ENCODE results near the gene ZNF148.

DNA sequence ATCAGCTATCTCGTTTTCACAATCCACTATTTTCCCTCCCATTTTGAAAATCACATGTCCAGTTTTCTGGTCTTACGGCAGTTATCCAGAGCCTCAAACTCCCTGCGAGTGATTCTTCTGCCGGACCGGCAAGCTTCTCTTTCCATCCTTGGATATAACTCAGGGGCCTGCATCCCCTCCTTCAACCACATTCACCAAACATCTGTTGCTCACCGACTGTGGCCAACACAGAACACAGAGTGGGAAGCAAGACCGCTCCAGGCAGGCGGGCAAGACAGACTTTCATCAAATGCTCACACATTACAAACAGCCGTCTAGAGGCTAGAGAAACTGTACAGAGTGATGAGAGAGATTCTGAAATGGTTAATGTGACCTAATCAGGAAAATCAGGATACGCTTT, 154.9 kb downstream of the ZNF148 start:
- TF ChIP-seq EZH2 (IDR thresholded peaks at IDR 0.05; ENCODE audit: insufficient read depth, low read length), result no peak
- TF ChIP-seq, protein P1, sequence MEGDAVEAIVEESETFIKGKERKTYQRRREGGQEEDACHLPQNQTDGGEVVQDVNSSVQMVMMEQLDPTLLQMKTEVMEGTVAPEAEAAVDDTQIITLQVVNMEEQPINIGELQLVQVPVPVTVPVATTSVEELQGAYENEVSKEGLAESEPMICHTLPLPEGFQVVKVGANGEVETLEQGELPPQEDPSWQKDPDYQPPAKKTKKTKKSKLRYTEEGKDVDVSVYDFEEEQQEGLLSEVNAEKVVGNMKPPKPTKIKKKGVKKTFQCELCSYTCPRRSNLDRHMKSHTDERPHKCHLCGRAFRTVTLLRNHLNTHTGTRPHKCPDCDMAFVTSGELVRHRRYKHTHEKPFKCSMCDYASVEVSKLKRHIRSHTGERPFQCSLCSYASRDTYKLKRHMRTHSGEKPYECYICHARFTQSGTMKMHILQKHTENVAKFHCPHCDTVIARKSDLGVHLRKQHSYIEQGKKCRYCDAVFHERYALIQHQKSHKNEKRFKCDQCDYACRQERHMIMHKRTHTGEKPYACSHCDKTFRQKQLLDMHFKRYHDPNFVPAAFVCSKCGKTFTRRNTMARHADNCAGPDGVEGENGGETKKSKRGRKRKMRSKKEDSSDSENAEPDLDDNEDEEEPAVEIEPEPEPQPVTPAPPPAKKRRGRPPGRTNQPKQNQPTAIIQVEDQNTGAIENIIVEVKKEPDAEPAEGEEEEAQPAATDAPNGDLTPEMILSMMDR (IDR thresholded peaks at IDR 0.05; ENCODE audit: insufficient read depth, low read depth, low read length), result no peak

All from astrocyte (in vitro differentiated cells and primary cell).